ENCODE measurements around the gene NBEA.

Gene NBEA

DNA sequence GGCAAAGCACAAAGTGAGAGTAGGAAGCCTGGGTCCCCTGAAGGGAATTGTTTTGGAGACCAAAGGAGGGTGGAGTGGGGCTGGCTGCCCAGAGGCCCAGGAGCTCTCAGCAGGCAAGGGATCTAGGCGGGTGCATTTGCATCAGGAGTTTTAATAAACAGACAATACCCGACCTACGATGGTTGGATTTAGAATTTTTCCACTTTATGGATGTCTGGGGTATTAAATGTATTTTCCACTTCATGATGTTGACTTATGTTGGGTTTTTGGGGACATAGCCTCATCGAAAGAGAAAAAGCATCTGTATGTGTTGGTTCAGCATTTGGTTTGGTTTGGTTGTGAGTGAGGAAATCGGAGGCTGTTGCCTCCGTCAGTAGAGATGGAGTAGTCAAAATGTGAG is 739.6 kb downstream of the NBEA start:
- TF ChIP-seq, protein P1, sequence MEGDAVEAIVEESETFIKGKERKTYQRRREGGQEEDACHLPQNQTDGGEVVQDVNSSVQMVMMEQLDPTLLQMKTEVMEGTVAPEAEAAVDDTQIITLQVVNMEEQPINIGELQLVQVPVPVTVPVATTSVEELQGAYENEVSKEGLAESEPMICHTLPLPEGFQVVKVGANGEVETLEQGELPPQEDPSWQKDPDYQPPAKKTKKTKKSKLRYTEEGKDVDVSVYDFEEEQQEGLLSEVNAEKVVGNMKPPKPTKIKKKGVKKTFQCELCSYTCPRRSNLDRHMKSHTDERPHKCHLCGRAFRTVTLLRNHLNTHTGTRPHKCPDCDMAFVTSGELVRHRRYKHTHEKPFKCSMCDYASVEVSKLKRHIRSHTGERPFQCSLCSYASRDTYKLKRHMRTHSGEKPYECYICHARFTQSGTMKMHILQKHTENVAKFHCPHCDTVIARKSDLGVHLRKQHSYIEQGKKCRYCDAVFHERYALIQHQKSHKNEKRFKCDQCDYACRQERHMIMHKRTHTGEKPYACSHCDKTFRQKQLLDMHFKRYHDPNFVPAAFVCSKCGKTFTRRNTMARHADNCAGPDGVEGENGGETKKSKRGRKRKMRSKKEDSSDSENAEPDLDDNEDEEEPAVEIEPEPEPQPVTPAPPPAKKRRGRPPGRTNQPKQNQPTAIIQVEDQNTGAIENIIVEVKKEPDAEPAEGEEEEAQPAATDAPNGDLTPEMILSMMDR (IDR thresholded peaks at IDR 0.05; ENCODE audit: control insufficient read depth, insufficient read depth, low read depth, low read length, missing control alignments), result no peak
- H3K4me3 ChIP-seq (ENCODE audit: control insufficient read depth, low read depth, low read length), result no peak overlapping the region
- DNase-seq (ENCODE audit: low read depth), result no peak

DNA sequence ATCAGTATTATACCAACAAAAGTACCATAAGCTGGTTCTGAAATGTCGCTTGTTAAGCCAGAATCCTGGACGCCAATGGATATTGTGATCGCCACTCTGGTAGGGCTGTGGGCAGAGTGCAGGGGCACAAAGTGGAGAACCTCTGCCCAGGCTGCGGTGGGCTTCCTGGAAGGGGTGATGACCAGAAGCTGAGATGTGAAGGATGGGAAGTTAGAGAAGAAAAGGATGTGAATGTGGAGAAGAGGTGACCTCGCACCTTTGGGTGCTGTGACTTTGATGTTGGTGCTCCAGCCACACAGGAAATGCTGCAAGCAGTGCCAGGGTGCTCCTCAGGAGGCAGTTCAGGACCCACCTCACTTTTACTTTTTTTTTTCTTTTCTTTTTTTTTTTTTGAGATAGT is 742.4 kb downstream of the NBEA start:
- DNase-seq (ENCODE audit: low read depth), result no peak
- TF ChIP-seq, protein P1 (IDR thresholded peaks at IDR 0.05; ENCODE audit: control insufficient read depth, insufficient read depth, low read depth, low read length, missing control alignments), result no peak
- H3K4me3 ChIP-seq (ENCODE audit: control insufficient read depth, low read depth, low read length), result no peak overlapping the region

DNA sequence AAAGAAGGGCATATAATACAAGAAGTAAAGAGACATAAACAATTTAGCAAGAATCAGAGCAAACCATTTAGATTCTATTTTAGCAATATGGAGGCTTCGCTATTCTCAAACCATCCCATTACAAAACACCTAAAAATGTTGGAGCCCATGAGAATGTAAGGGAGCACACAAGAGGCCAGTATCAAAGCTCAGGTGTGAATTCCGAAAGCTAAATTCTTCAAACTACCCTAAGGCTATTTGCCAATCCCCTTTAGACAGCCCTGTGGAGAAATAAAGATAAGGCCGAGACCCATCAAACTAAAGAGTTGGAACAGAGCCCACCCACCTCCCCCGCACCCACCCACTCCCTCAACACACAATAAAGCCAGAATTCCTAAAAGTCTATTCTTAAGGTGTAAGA is 745.3 kb downstream of the NBEA start:
- TF ChIP-seq, protein P1 (IDR thresholded peaks at IDR 0.05; ENCODE audit: control insufficient read depth, insufficient read depth, low read depth, low read length, missing control alignments), result no peak
- no peak overlapping the region for H3K4me3 ChIP-seq (ENCODE audit: control insufficient read depth, low read depth, low read length)
- DNase-seq (ENCODE audit: low read depth), result no peak

DNA sequence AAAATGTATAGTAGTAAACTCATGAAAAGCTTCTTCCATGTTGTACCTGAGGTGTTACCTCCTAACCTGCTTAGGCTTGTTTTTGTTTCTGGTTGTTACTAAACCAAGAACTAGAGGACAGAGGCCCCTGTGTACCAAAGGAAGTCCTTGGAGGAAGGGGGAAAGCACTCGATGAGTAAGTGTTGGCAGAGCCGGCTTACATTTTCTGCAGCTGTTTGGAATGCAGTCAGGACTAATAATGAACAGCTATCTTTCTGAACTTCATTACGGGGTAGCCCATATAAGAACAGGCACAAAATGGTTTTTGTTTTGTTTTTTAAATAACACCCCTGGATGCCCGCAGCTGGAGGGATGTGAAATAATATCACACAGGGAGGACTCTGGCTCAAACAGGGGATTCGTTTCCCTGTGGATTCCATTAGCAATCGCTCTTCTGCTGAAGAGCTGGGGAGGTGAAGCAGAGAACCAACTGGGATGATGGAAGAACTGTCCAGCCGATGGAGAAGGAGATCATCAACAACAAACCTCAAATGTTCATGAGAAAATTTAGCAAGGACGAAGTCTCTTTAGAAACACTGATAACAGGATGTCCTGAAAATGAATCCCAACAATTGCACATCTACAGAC is 748.6 kb downstream of the NBEA start:
- H3K4me3 ChIP-seq (ENCODE audit: control insufficient read depth, low read depth, low read length), result no peak overlapping the region
- TF ChIP-seq, protein P1 (IDR thresholded peaks at IDR 0.05; ENCODE audit: control insufficient read depth, insufficient read depth, low read depth, low read length, missing control alignments), result no peak
- no peak for DNase-seq (ENCODE audit: low read depth)

DNA sequence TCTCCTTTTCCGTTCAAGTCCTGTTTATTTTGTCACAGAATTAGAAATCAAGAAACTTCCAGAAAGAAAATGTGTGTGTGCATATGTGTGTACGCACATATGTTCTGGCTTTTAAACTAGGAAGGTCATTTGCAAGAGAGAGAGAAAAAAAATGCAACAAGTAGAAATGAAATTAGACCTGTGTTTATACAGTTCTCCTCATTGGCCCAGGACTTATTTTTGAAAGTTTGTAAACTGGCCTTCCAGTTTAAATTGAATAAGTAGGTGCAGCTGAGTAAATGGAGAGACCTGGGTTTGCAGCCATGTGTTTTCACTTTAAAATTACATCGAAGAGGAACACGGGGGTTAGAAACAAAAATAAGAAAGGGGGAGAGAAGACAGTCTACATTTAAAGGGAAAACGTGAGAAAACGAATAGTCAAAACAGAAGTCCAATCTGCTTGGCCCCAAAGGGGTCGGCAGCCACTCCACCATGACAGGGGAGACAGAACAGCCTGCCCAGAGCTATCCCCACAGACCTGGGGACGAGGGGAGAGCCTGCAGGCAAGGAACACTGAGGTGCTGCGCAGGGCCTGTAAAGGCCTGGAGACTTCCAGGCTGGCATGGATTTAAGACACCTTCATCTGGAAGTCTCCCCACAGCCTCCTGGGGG is 751.2 kb downstream of the NBEA start:
- TF ChIP-seq, protein P1 (IDR thresholded peaks at IDR 0.05; ENCODE audit: control insufficient read depth, insufficient read depth, low read depth, low read length, missing control alignments), result no peak

DNA sequence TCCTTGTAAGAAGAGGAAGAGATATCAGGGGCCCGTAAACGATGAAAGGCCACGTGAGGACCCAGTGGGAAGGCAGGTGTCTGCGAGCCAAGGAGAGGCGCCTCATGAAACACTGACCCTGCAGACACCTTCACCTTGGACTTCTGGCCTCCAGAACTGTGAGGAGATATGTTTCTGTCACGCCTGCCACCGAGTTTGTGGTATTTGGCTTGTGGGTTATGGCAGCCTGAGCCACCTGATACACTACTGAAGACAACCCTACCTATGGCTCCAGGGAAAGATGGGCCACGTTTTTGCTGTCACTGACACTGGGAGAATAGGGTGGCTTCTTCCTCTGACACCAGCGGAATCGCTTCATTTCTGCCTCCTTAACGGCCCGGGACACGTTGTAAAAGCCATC is 752.0 kb downstream of the NBEA start:
- H3K4me3 ChIP-seq (ENCODE audit: control insufficient read depth, low read depth, low read length), result no peak overlapping the region
- no peak for DNase-seq (ENCODE audit: low read depth)
- TF ChIP-seq, protein P1 (IDR thresholded peaks at IDR 0.05; ENCODE audit: control insufficient read depth, insufficient read depth, low read depth, low read length, missing control alignments), result no peak

More for the DNA sequence above, 751.2 kb downstream of the NBEA start:
- DNase-seq (ENCODE audit: low read depth), result no peak
- no peak overlapping the region for H3K4me3 ChIP-seq (ENCODE audit: control insufficient read depth, low read depth, low read length)

Data from AG09309 (cell line).